Pancreas (tissue), 10 donors: ENCODE results near the gene TBX18. TPM values are rescaled to one million over a fixed set of nuclear protein-coding genes. Genes with fewer than 3 reads are reported as not detected.

ENCODE experiments used
- ATAC-seq, 4 donors: fragments of 200-7000 bp; cut with Tn5 transposase; one replicate each; pipeline versions ENCODE4 v1.8.0 to v1.9.1; 2020; ENCODE audit warnings: mild to moderate bottlenecking in 4 of 4, moderate library complexity in 4 of 4
- DNase-seq, 6 donors: peaks; one replicate each; pipeline ENCODE4 v3.0.0-alpha.2; 2020
- FAIRE-seq: peaks from 2 replicates; lab custom pipeline; 2012; peaks lifted over from hg19 to GRCh38; lab: Jason Lieb, UNC
- H3K27ac ChIP-seq, 4 donors: fragments of 200-600 bp; sonication (generic); 1 replicate in 3 of 4; 2 replicates in 1 of 4; pipeline versions ENCODE4 v1.5.0 to v1.8.0; 2020
- H3K27me3 ChIP-seq, 4 donors: fragments of 200-600 bp; one replicate each; pipeline ENCODE4 v1.8.0; 2021
- H3K36me3 ChIP-seq, 3 donors: fragments of 200-600 bp; sonication (generic) in 1 of 3; one replicate each; pipeline versions ENCODE4 v1.5.0 to v1.8.0; 2020 to 2021
- H3K4me1 ChIP-seq, 3 donors: fragments of 200-600 bp; one replicate each; pipeline ENCODE4 v1.8.0; 2021
- H3K4me3 ChIP-seq, 4 donors: fragments of 200-600 bp; sonication (generic) in 2 of 4; one replicate each; pipeline versions ENCODE4 v1.5.0 to v1.8.0; 2020 to 2021
- H3K9me3 ChIP-seq, 4 donors: fragments of 200-600 bp; one replicate each; pipeline ENCODE4 v1.8.0; 2021
- CTCF ChIP-seq, 4 donors: fragments of 200-600 bp; sonication (generic) in 3 of 4; IDR thresholded peaks; one replicate each; pipeline versions ENCODE4 v1.5.0 to v1.8.0; 2021; ENCODE audit warnings: antibody characterized with exemption in 4 of 4
- WGBS, 2 donors: extraction: QIAGEN DNeasy Blood & Tissue Kit; methylation state at CpG; one replicate each; pipeline ENCODE4 v1.1.7; 2013; 5-methylcytosine and 5-hydroxymethylcytosine counted together
- intact Hi-C, 3 donors: fragments of 100-400 bp; cut with DNase I; formaldehyde crosslinking; loops; one replicate each; pipeline versions ENCODE4 v1.11.1 to v1.14.2; 2022
- polyA plus RNA-seq, 2 donors: library from polyadenylated mRNA; stranded (reverse); fragments of 200-250 nt; gene quantifications; one replicate each; pipeline ENCODE4 v1.2.3, GENCODE V29; 2013
- total RNA-seq, 6 donors: library from RNA; stranded (reverse); fragmentation: NEBNext Ultra II Directional in 4 of 6; extraction: Animal tissue kit (Norgen Biotek cat#: 25700) in 4 of 6; gene quantifications; one replicate each; pipeline versions ENCODE4 v1.2.1 to v1.2.4, GENCODE V29; 2021 to 2023
- donor health status: healthy with polysubstance abuse.
- donor health status: DM: no; HTN: no; CAD: no; lungs with moderate emphysema.
- donor health status: DM: no; HTN: no; CAD: no.
- donor health status: control.
- donor health status: control.
- donor health status: Bipolar disorder and iron deficiency.
- donor health status: DM: yes; HTN: yes; CAD: no.
- donor health status: DM: no; HTN: no; CAD: no.
- donor health status: DM: no; HTN: no; CAD: no.
- donor health status: DM: yes; HTN: yes; CAD: no.

The TBX18 gene
- total and polyA plus RNA-seq, 8 donors: 0.08 to 0.84 (median 0.52) TPM; not detected in 1

- 66 to 72% methylated on average over 6 of the region's 6 CpGs for WGBS, 2 donors
- Histone ChIP-seq H3K4me1 (no peaks in the 10 kb centered on the region), H3K9me3 (peaks cover 0 to 5% (median 0%) of the 10 kb centered on the region in 4 donors), H3K27ac (no peak overlapping the region), H3K4me3 (no peak overlapping the region), H3K27me3 (peaks cover 4 to 57% (median 14%) of the 10 kb centered on the region in 4 donors), H3K36me3 (no peaks in the 10 kb centered on the region)
- TF ChIP-seq CTCF (IDR thresholded peaks at IDR 0.05): no peak
- no peak for ATAC-seq
- DNase-seq: no peak
- intact Hi-C loops: no loop called here
- no peak for FAIRE-seq
Observed at GRCh38 chr6:84756877-84757276, 7.5 kb downstream of the TBX18 start.

- Histone ChIP-seq H3K9me3 (peaks cover 0 to 5% (median 0%) of the 10 kb centered on the region in 4 donors), H3K27ac (no peak overlapping the region), H3K4me3 (no peak overlapping the region), H3K4me1 (no peaks in the 10 kb centered on the region), H3K36me3 (no peaks in the 10 kb centered on the region), H3K27me3 (peaks cover 2 to 53% (median 12%) of the 10 kb centered on the region in 4 donors)
- ATAC-seq (no peak), DNase-seq (no peak), FAIRE-seq (no peak)
- WGBS, 2 donors: 51 to 67% methylated on average over 7 of the region's 7 CpGs
- intact Hi-C loops: no loop called here
- no peak for TF ChIP-seq CTCF (IDR thresholded peaks at IDR 0.05)
Observed at GRCh38 chr6:84756466-84756865, 7.9 kb downstream of the TBX18 start.

GRCh38 chr6:84753173-84753572, 11.2 kb downstream of the TBX18 start:
- no peak for DNase-seq
- H3K4me3 ChIP-seq: no peak overlapping the region
- no peak for TF ChIP-seq CTCF (IDR thresholded peaks at IDR 0.05)
- H3K4me1 ChIP-seq: no peaks in the 10 kb centered on the region
- H3K36me3 ChIP-seq: no peaks in the 10 kb centered on the region
- intact Hi-C loops: no loop called here
- no peak for ATAC-seq
- no peaks in the 10 kb centered on the region for H3K9me3 ChIP-seq
- no peak for FAIRE-seq
- 17 to 25% methylated on average over 1 of the region's 1 CpG for WGBS, 2 donors
- no peak overlapping the region for H3K27ac ChIP-seq
- H3K27me3 ChIP-seq: peaks cover 0 to 29% (median 5%) of the 10 kb centered on the region in 4 donors

GRCh38 chr6:84752118-84752850, 12.1 kb downstream of the TBX18 start:
- H3K36me3 ChIP-seq: no peaks in the 10 kb centered on the region
- H3K4me1 ChIP-seq: no peaks in the 10 kb centered on the region
- DNase-seq: no peak
- ATAC-seq: no peak
- no peak overlapping the region for H3K27ac ChIP-seq
- 54 to 65% methylated on average over 5 of the region's 5 CpGs for WGBS, 2 donors
- TF ChIP-seq CTCF (IDR thresholded peaks at IDR 0.05): no peak
- no peak for FAIRE-seq
- H3K4me3 ChIP-seq: no peak overlapping the region
- intact Hi-C loops: no loop called here
- peaks cover 0 to 20% (median 3%) of the 10 kb centered on the region in 4 donors for H3K27me3 ChIP-seq
- H3K9me3 ChIP-seq: no peaks in the 10 kb centered on the region

GRCh38 chr6:84749181-84749580, 15.2 kb downstream of the TBX18 start:
- no peak for ATAC-seq
- intact Hi-C loops: no loop called here
- no peak for TF ChIP-seq CTCF (IDR thresholded peaks at IDR 0.05)
- no peak overlapping the region for H3K4me3 ChIP-seq
- no peaks in the 10 kb centered on the region for H3K4me1 ChIP-seq
- no peak for DNase-seq
- no peaks in the 10 kb centered on the region for H3K36me3 ChIP-seq
- no peaks in the 10 kb centered on the region for H3K9me3 ChIP-seq
- FAIRE-seq: no peak
- H3K27me3 ChIP-seq: peaks cover 0 to 12% (median 6%) of the 10 kb centered on the region in 4 donors
- no peak overlapping the region for H3K27ac ChIP-seq
